ENCODE data around the gene ANKEF1. TPM values are rescaled to one million over a fixed set of nuclear protein-coding genes. Genes with fewer than 3 reads are reported as not detected.
A peak's percentile ranks its signal among the peaks of the same experiment; 100 is the strongest.

ANKEF1 gene
- total RNA-seq, 2 experiments from 2014 or later = 6.9 to 8.7 TPM

DNA sequence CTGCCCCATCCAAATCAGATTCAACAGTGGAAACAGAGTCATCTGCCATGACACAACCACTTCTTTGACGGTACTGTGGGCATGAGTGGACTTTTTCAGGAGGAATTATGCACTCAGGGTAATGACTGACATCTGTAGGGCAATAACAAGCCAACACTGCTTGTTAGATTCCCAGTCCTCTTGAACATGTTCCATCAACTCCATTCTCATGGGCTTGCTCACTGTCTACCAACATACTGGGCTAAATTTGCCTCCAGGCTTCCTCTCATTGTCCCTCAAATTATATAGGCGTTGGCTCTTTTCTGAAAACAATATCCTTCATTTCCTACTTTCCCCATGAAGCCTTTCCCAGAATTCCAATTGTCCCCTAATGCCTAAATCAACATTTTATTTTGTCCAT lies 43.1 kb downstream of the ANKEF1 start:
- H3K4me1 Mint-ChIP-seq = no peaks in the 10 kb centered on the region
- H3K27ac Mint-ChIP-seq = no peak overlapping the region
- H3K9me3 Mint-ChIP-seq = peaks cover 2% of the 10 kb centered on the region
- no peak for DNase-seq
- peaks cover 1% of the 10 kb centered on the region for H3K27me3 Mint-ChIP-seq
- CTCF ChIA-PET = no interaction called here
- H3K4me3 Mint-ChIP-seq = no peak overlapping the region
- no peaks in the 10 kb centered on the region for H3K36me3 Mint-ChIP-seq (ENCODE audit: low read depth)
- POLR2A ChIA-PET = interaction anchor here (0.7 kb wide), 1 partner anchor 8 kb away, joined by 3 read pairs; no protein-coding TSS in a partner anchor

GRCh38 chr20:10078403-10078802 lies 43.6 kb downstream of the ANKEF1 start:
- no peaks in the 10 kb centered on the region for H3K36me3 Mint-ChIP-seq (ENCODE audit: low read depth)
- H3K4me1 Mint-ChIP-seq = no peaks in the 10 kb centered on the region
- H3K4me3 Mint-ChIP-seq = no peak overlapping the region
- ChIA-PET POLR2A (no interaction called here), CTCF (interaction anchor here (0.9 kb wide), 1 partner anchor 102 kb away, joined by 3 read pairs; no protein-coding TSS in a partner anchor)
- peaks cover 1% of the 10 kb centered on the region for H3K27me3 Mint-ChIP-seq
- H3K9me3 Mint-ChIP-seq = peaks cover 2% of the 10 kb centered on the region
- DNase-seq = no peak
- H3K27ac Mint-ChIP-seq = no peak overlapping the region

DNA sequence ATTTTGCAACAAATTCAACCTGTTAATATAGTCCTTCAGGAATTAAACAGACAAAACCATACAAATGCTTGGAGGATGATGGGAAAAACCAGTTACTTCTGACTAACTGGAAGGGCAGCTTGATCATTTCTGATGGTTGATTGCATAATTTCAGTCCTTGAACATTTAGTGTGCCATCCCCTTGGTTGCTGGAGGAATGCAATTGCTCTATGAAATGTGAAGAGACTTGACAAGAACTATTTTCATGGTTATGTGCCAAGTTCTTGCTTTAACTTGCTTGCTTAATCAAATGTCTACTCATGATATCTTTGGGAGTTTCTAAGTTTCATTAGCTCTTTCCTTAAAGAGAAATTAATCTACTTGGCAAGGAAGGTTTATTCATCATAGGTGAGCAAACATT lies 45.2 kb downstream of the ANKEF1 start:
- Mint-ChIP-seq H3K4me3 (no peak overlapping the region), H3K27ac (no peak overlapping the region), H3K27me3 (peaks cover 1% of the 10 kb centered on the region), H3K36me3 (ENCODE audit: low read depth) (no peaks in the 10 kb centered on the region), H3K4me1 (no peaks in the 10 kb centered on the region), H3K9me3 (peaks cover 2% of the 10 kb centered on the region)
- DNase-seq = no peak
- ChIA-PET CTCF (no interaction called here), POLR2A (no interaction called here)

GRCh38 chr20:10080574-10080973 lies 45.8 kb downstream of the ANKEF1 start:
- peaks cover 1% of the 10 kb centered on the region for H3K27me3 Mint-ChIP-seq
- no peak overlapping the region for H3K27ac Mint-ChIP-seq
- H3K4me1 Mint-ChIP-seq = no peaks in the 10 kb centered on the region
- ChIA-PET POLR2A (no interaction called here), CTCF (no interaction called here)
- no peaks in the 10 kb centered on the region for H3K36me3 Mint-ChIP-seq (ENCODE audit: low read depth)
- no peak overlapping the region for H3K4me3 Mint-ChIP-seq
- no peak for DNase-seq
- peaks cover 2% of the 10 kb centered on the region for H3K9me3 Mint-ChIP-seq

- ChIA-PET POLR2A (no interaction called here), CTCF (interaction anchor here (0.7 to 1.1 kb wide), 3 partner anchors 30 to 112 kb away, joined by 3 to 4 read pairs (median 3); no protein-coding TSS in a partner anchor)
- Mint-ChIP-seq H3K4me1 (no peaks in the 10 kb centered on the region), H3K27me3 (peaks cover 2% of the 10 kb centered on the region), H3K27ac (no peak overlapping the region), H3K4me3 (no peak overlapping the region), H3K9me3 (no peaks in the 10 kb centered on the region), H3K36me3 (ENCODE audit: low read depth) (no peaks in the 10 kb centered on the region)
- no peak for DNase-seq
These were observed 55.2 kb downstream of the ANKEF1 start for GRCh38 chr20:10089871-10090587.

DNA sequence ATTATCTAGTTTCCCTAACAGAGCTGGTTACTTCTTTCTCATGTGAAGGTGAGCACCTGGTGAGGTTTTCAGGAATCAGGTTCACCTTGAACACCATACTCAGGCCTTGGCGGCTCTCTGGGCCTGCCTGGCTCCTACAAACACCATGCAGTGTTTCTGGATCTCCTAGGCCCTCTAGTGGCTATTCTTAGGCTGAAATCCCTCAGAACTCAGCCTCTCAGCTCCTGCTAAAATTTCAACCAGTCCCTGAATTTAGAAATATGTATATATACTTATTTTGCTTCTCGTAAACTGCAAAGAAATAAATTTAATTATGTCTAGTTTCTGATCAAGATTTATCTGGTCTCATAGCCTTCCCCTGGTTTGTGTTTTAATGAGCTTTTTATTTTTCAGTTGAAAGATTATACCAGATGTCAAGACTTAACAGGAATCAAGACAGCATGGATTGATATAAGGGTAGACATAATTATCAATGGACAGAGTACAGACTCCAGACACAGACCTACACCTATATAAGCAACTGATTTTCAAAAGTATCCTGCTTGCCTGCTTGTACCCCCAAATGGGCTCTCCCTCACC lies 55.9 kb downstream of the ANKEF1 start:
- POLR2A ChIA-PET = no interaction called here
- DNase-seq = peak; percentile 34
- Mint-ChIP-seq H3K36me3 (ENCODE audit: low read depth) (no peaks in the 10 kb centered on the region), H3K27me3 (peaks cover 2% of the 10 kb centered on the region), H3K9me3 (no peaks in the 10 kb centered on the region), H3K4me1 (no peaks in the 10 kb centered on the region), H3K27ac (no peak overlapping the region), H3K4me3 (no peak overlapping the region)
- CTCF ChIA-PET = interaction anchor here (0.5 to 1.1 kb wide), 3 partner anchors 93 to 472 kb away, joined by 3 to 4 read pairs (median 3); no protein-coding TSS in a partner anchor

- Mint-ChIP-seq H3K27ac (no peak overlapping the region), H3K27me3 (peaks cover 10% of the 10 kb centered on the region), H3K9me3 (no peaks in the 10 kb centered on the region), H3K36me3 (ENCODE audit: low read depth) (no peaks in the 10 kb centered on the region), H3K4me1 (no peaks in the 10 kb centered on the region), H3K4me3 (no peak overlapping the region)
- POLR2A ChIA-PET = no interaction called here
- CTCF ChIA-PET = interaction anchor here (0.8 kb wide), 1 partner anchor 9 kb away, joined by 3 read pairs; no protein-coding TSS in a partner anchor
- DNase-seq = no peak
These were observed 58.4 kb downstream of the ANKEF1 start for GRCh38 chr20:10093087-10093591.

DNA sequence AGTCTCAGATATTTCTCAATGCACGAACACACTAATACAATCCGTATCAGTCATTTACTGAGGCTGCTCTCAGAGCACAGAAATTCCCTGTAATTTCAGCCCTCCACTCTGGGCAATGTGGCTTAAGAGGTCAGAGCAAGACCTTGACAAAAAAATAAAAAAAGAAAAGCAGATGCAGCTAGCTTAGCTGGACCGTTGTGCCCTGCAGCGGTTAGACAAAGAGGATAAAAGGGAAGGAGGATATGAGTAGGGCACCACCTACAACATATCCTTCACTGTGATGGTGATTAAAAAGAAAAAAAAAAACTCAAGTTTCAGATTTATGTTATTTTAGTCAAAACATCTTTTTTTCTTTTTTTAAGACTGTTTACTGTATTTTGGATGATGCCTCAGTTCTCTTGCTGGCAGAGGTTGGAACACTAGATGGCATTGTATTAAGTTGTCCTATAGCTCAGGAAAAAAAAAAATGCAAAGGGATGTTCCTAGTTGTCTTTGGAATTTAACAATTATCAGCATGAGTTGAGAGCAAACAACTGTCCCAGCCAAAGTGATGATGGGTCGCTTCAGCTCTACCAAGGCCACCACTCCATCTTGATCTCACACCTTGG lies 59.9 kb downstream of the ANKEF1 start:
- CTCF ChIA-PET = no interaction called here
- no peaks in the 10 kb centered on the region for H3K36me3 Mint-ChIP-seq (ENCODE audit: low read depth)
- POLR2A ChIA-PET = no interaction called here
- H3K9me3 Mint-ChIP-seq = no peaks in the 10 kb centered on the region
- DNase-seq = no peak
- peaks cover 13% of the 10 kb centered on the region for H3K27me3 Mint-ChIP-seq
- H3K4me1 Mint-ChIP-seq = no peaks in the 10 kb centered on the region
- no peak overlapping the region for H3K4me3 Mint-ChIP-seq
- H3K27ac Mint-ChIP-seq = no peak overlapping the region

DNA sequence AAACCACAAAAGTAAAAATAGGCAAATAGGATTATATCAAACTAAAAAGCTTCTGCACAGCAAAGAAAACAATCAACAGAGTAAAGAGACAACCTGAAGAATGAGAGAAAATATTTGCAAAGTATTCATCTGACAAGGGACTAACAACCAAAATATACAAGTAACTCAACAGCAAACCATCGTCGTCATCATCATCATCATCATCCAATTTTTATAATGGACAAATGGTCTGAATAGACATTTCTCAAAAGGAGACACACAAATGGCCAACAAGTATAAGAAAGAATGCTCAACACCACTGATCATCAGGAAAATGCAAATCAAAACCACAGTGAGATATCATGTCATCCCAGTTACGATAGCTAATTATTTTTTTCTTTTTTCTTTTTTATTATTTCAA lies 62.0 kb downstream of the ANKEF1 start:
- H3K4me1 Mint-ChIP-seq = no peaks in the 10 kb centered on the region
- no peaks in the 10 kb centered on the region for H3K36me3 Mint-ChIP-seq (ENCODE audit: low read depth)
- no peak overlapping the region for H3K4me3 Mint-ChIP-seq
- no peak for DNase-seq
- H3K27me3 Mint-ChIP-seq = peaks cover 13% of the 10 kb centered on the region
- POLR2A ChIA-PET = no interaction called here
- H3K27ac Mint-ChIP-seq = no peak overlapping the region
- no peaks in the 10 kb centered on the region for H3K9me3 Mint-ChIP-seq
- CTCF ChIA-PET = no interaction called here

GRCh38 chr20:10105046-10105445 lies 70.3 kb downstream of the ANKEF1 start:
- Mint-ChIP-seq H3K4me3 (no peak overlapping the region), H3K4me1 (no peaks in the 10 kb centered on the region)

More at GRCh38 chr20:10105046-10105445, 70.3 kb downstream of the ANKEF1 start:
- no peaks in the 10 kb centered on the region for H3K36me3 Mint-ChIP-seq (ENCODE audit: low read depth)
- H3K27ac Mint-ChIP-seq = no peak overlapping the region
- H3K9me3 Mint-ChIP-seq = no peaks in the 10 kb centered on the region
- POLR2A ChIA-PET = no interaction called here
- no peak for DNase-seq
- H3K27me3 Mint-ChIP-seq = no peaks in the 10 kb centered on the region
- CTCF ChIA-PET = no interaction called here

Other genes starting within 250 kb of the ANKEF1 start
- not detected for gene PAK5, start 195.9 kb upstream of the ANKEF1 start, total RNA-seq
- gene SNAP25, start 183.8 kb downstream of the ANKEF1 start, total RNA-seq = not detected